ENCODE results near the gene FGFBP2.

Gene FGFBP2

GRCh38 chr4:15963001-15963451 is at the start of gene FGFBP2:
FGFBP2 (minus strand) TSS chr4:15963175; CDS start chr4:15963129, 46 bp downstream.
- no peaks in the 10 kb centered on the region for H3K36me3 ChIP-seq (ENCODE audit: insufficient read depth, low read length)
- no peak within 1 kb of the TSS for H3K9ac ChIP-seq (ENCODE audit: low read length)
- no peak within 1 kb of the TSS for H3K27ac ChIP-seq (ENCODE audit: low read depth, low read length)
- H3K4me3 ChIP-seq (ENCODE audit: low read depth in 1 of 2, low read length in 2 of 2): no peak within 1 kb of the TSS
- H3K4me1 ChIP-seq (ENCODE audit: insufficient read depth, low read length): peaks cover 8% of the 10 kb centered on the region
- no peaks in the 10 kb centered on the region for H3K9me3 ChIP-seq (ENCODE audit: low read length)
- no peaks in the 10 kb centered on the region for H3K27me3 ChIP-seq (ENCODE audit: control insufficient read depth in 1 of 2, insufficient read depth in 2 of 2, low read length in 2 of 2)

GRCh38 chr4:16011173-16011572 is 48.2 kb upstream of the FGFBP2 start:
- Histone ChIP-seq H3K9me3 (ENCODE audit: low read length) (no peaks in the 10 kb centered on the region), H3K36me3 (ENCODE audit: insufficient read depth, low read length) (no peaks in the 10 kb centered on the region), H3K27ac (ENCODE audit: low read depth, low read length) (no peak overlapping the region)

GRCh38 chr4:16009153-16009552 is 46.2 kb upstream of the FGFBP2 start:
- H3K4me3 ChIP-seq (ENCODE audit: low read depth in 1 of 2, low read length in 2 of 2): no peak overlapping the region
- no peaks in the 10 kb centered on the region for H3K9me3 ChIP-seq (ENCODE audit: low read length)

More at GRCh38 chr4:16011173-16011572, 48.2 kb upstream of the FGFBP2 start:
- H3K9ac ChIP-seq (ENCODE audit: low read length): no peak overlapping the region
- peaks cover 0 to 4% of the 10 kb centered on the region in 2 donors for H3K27me3 ChIP-seq (ENCODE audit: control insufficient read depth in 1 of 2, insufficient read depth in 2 of 2, low read length in 2 of 2)
- no peak overlapping the region for H3K4me3 ChIP-seq (ENCODE audit: low read depth in 1 of 2, low read length in 2 of 2)
- no peaks in the 10 kb centered on the region for H3K4me1 ChIP-seq (ENCODE audit: insufficient read depth, low read length)

GRCh38 chr4:16007471-16008095 is 44.6 kb upstream of the FGFBP2 start:
- Histone ChIP-seq H3K36me3 (ENCODE audit: insufficient read depth, low read length) (no peaks in the 10 kb centered on the region), H3K27me3 (ENCODE audit: control insufficient read depth in 1 of 2, insufficient read depth in 2 of 2, low read length in 2 of 2) (peaks cover 0 to 4% of the 10 kb centered on the region in 2 donors), H3K4me3 (ENCODE audit: low read depth in 1 of 2, low read length in 2 of 2) (no peak overlapping the region), H3K9me3 (ENCODE audit: low read length) (no peaks in the 10 kb centered on the region), H3K27ac (ENCODE audit: low read depth, low read length) (no peak overlapping the region), H3K9ac (ENCODE audit: low read length) (no peak overlapping the region), H3K4me1 (ENCODE audit: insufficient read depth, low read length) (no peaks in the 10 kb centered on the region)

More at GRCh38 chr4:16009153-16009552, 46.2 kb upstream of the FGFBP2 start:
- Histone ChIP-seq H3K4me1 (ENCODE audit: insufficient read depth, low read length) (no peaks in the 10 kb centered on the region), H3K9ac (ENCODE audit: low read length) (no peak overlapping the region), H3K27me3 (ENCODE audit: control insufficient read depth in 1 of 2, insufficient read depth in 2 of 2, low read length in 2 of 2) (peaks cover 0 to 4% of the 10 kb centered on the region in 2 donors), H3K27ac (ENCODE audit: low read depth, low read length) (no peak overlapping the region), H3K36me3 (ENCODE audit: insufficient read depth, low read length) (no peaks in the 10 kb centered on the region)

- H3K27ac ChIP-seq (ENCODE audit: low read depth, low read length): no peak overlapping the region
- H3K4me3 ChIP-seq (ENCODE audit: low read depth in 1 of 2, low read length in 2 of 2): no peak overlapping the region
- no peaks in the 10 kb centered on the region for H3K36me3 ChIP-seq (ENCODE audit: insufficient read depth, low read length)
- no peak overlapping the region for H3K9ac ChIP-seq (ENCODE audit: low read length)
- H3K9me3 ChIP-seq (ENCODE audit: low read length): no peaks in the 10 kb centered on the region
- no peaks in the 10 kb centered on the region for H3K4me1 ChIP-seq (ENCODE audit: insufficient read depth, low read length)
- peaks cover 0 to 4% of the 10 kb centered on the region in 2 donors for H3K27me3 ChIP-seq (ENCODE audit: control insufficient read depth in 1 of 2, insufficient read depth in 2 of 2, low read length in 2 of 2)
Measured at GRCh38 chr4:16006771-16007446, 43.9 kb upstream of the FGFBP2 start.

GRCh38 chr4:16005676-16006075 is 42.7 kb upstream of the FGFBP2 start:
- Histone ChIP-seq H3K27me3 (ENCODE audit: control insufficient read depth in 1 of 2, insufficient read depth in 2 of 2, low read length in 2 of 2) (no peaks in the 10 kb centered on the region), H3K36me3 (ENCODE audit: insufficient read depth, low read length) (no peaks in the 10 kb centered on the region), H3K27ac (ENCODE audit: low read depth, low read length) (no peak overlapping the region), H3K9ac (ENCODE audit: low read length) (no peak overlapping the region), H3K9me3 (ENCODE audit: low read length) (no peaks in the 10 kb centered on the region), H3K4me3 (ENCODE audit: low read depth in 1 of 2, low read length in 2 of 2) (no peak overlapping the region), H3K4me1 (ENCODE audit: insufficient read depth, low read length) (peaks cover 10% of the 10 kb centered on the region)

GRCh38 chr4:16001484-16001858 is 38.5 kb upstream of the FGFBP2 start:
- H3K27ac ChIP-seq (ENCODE audit: low read depth, low read length): no peak overlapping the region
- peaks cover 13% of the 10 kb centered on the region for H3K4me1 ChIP-seq (ENCODE audit: insufficient read depth, low read length)
- no peaks in the 10 kb centered on the region for H3K9me3 ChIP-seq (ENCODE audit: low read length)
- no peaks in the 10 kb centered on the region for H3K27me3 ChIP-seq (ENCODE audit: control insufficient read depth in 1 of 2, insufficient read depth in 2 of 2, low read length in 2 of 2)
- no peak overlapping the region for H3K4me3 ChIP-seq (ENCODE audit: low read depth in 1 of 2, low read length in 2 of 2)
- H3K9ac ChIP-seq (ENCODE audit: low read length): no peak overlapping the region
- no peaks in the 10 kb centered on the region for H3K36me3 ChIP-seq (ENCODE audit: insufficient read depth, low read length)

GRCh38 chr4:16000708-16001483 is 37.9 kb upstream of the FGFBP2 start:
- Histone ChIP-seq H3K27me3 (ENCODE audit: control insufficient read depth in 1 of 2, insufficient read depth in 2 of 2, low read length in 2 of 2) (no peaks in the 10 kb centered on the region), H3K9me3 (ENCODE audit: low read length) (no peaks in the 10 kb centered on the region), H3K4me1 (ENCODE audit: insufficient read depth, low read length) (peaks cover 13% of the 10 kb centered on the region), H3K27ac (ENCODE audit: low read depth, low read length) (no peak overlapping the region), H3K4me3 (ENCODE audit: low read depth in 1 of 2, low read length in 2 of 2) (no peak overlapping the region), H3K36me3 (ENCODE audit: insufficient read depth, low read length) (no peaks in the 10 kb centered on the region), H3K9ac (ENCODE audit: low read length) (no peak overlapping the region)

- Histone ChIP-seq H3K4me3 (ENCODE audit: low read depth in 1 of 2, low read length in 2 of 2) (no peak overlapping the region), H3K9ac (ENCODE audit: low read length) (no peak overlapping the region), H3K4me1 (ENCODE audit: insufficient read depth, low read length) (peaks cover 13% of the 10 kb centered on the region), H3K27ac (ENCODE audit: low read depth, low read length) (no peak overlapping the region), H3K9me3 (ENCODE audit: low read length) (no peaks in the 10 kb centered on the region), H3K27me3 (ENCODE audit: control insufficient read depth in 1 of 2, insufficient read depth in 2 of 2, low read length in 2 of 2) (no peaks in the 10 kb centered on the region), H3K36me3 (ENCODE audit: insufficient read depth, low read length) (no peaks in the 10 kb centered on the region)
Measured at GRCh38 chr4:15996773-15997172, 33.8 kb upstream of the FGFBP2 start.

- Histone ChIP-seq H3K9ac (ENCODE audit: low read length) (no peak overlapping the region), H3K27me3 (ENCODE audit: control insufficient read depth in 1 of 2, insufficient read depth in 2 of 2, low read length in 2 of 2) (no peaks in the 10 kb centered on the region), H3K4me3 (ENCODE audit: low read depth in 1 of 2, low read length in 2 of 2) (no peak overlapping the region), H3K9me3 (ENCODE audit: low read length) (no peaks in the 10 kb centered on the region), H3K27ac (ENCODE audit: low read depth, low read length) (no peak overlapping the region), H3K36me3 (ENCODE audit: insufficient read depth, low read length) (no peaks in the 10 kb centered on the region), H3K4me1 (ENCODE audit: insufficient read depth, low read length) (peaks cover 4% of the 10 kb centered on the region)
Measured at GRCh38 chr4:15995826-15996225, 32.9 kb upstream of the FGFBP2 start.

GRCh38 chr4:15992167-15992485 is 29.2 kb upstream of the FGFBP2 start:
- H3K9ac ChIP-seq (ENCODE audit: low read length): no peak overlapping the region
- no peak overlapping the region for H3K4me3 ChIP-seq (ENCODE audit: low read depth in 1 of 2, low read length in 2 of 2)
- H3K9me3 ChIP-seq (ENCODE audit: low read length): no peaks in the 10 kb centered on the region
- H3K4me1 ChIP-seq (ENCODE audit: insufficient read depth, low read length): no peaks in the 10 kb centered on the region
- no peak overlapping the region for H3K27ac ChIP-seq (ENCODE audit: low read depth, low read length)
- H3K36me3 ChIP-seq (ENCODE audit: insufficient read depth, low read length): no peaks in the 10 kb centered on the region
- no peaks in the 10 kb centered on the region for H3K27me3 ChIP-seq (ENCODE audit: control insufficient read depth in 1 of 2, insufficient read depth in 2 of 2, low read length in 2 of 2)

Measured in muscle layer of colon (tissue), 2 donors.